ENCODE measurements around the gene ST3GAL4.

Gene ST3GAL4

DNA sequence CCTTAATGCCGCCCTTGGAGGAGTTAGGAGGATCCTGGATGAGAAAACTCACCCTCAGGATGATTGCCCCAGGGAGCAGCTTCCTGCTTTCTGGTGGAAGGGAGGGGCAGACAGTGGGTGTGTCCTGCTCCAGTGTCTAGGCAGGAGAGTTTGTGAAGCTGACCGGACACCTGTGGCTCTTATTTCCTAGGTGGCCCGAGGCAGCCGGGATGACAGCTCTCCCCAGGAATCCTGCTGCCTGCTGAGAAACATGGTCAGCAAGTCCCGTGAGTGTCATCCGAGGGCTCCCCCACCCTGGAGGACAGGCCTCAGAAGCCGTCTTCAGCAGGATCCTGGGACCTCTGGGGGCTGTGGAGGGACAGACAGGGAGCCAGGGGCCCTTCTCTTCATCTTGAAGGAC is 50.4 kb downstream of the ST3GAL4 start:
- TF ChIP-seq, protein P1, sequence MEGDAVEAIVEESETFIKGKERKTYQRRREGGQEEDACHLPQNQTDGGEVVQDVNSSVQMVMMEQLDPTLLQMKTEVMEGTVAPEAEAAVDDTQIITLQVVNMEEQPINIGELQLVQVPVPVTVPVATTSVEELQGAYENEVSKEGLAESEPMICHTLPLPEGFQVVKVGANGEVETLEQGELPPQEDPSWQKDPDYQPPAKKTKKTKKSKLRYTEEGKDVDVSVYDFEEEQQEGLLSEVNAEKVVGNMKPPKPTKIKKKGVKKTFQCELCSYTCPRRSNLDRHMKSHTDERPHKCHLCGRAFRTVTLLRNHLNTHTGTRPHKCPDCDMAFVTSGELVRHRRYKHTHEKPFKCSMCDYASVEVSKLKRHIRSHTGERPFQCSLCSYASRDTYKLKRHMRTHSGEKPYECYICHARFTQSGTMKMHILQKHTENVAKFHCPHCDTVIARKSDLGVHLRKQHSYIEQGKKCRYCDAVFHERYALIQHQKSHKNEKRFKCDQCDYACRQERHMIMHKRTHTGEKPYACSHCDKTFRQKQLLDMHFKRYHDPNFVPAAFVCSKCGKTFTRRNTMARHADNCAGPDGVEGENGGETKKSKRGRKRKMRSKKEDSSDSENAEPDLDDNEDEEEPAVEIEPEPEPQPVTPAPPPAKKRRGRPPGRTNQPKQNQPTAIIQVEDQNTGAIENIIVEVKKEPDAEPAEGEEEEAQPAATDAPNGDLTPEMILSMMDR (conservative IDR thresholded peaks at IDR 0.05), result no peak
- no peak overlapping the region for H3K27ac ChIP-seq

- TF ChIP-seq, protein P1 (conservative IDR thresholded peaks at IDR 0.05), result no peak
- no peak overlapping the region for H3K27ac ChIP-seq
These were observed 50.9 kb downstream of the ST3GAL4 start for GRCh38 chr11:126406368-126406767.

- H3K27ac ChIP-seq, result no peak overlapping the region
- TF ChIP-seq, protein P1 (conservative IDR thresholded peaks at IDR 0.05), result no peak
These were observed 51.6 kb downstream of the ST3GAL4 start for GRCh38 chr11:126407101-126407521.

DNA sequence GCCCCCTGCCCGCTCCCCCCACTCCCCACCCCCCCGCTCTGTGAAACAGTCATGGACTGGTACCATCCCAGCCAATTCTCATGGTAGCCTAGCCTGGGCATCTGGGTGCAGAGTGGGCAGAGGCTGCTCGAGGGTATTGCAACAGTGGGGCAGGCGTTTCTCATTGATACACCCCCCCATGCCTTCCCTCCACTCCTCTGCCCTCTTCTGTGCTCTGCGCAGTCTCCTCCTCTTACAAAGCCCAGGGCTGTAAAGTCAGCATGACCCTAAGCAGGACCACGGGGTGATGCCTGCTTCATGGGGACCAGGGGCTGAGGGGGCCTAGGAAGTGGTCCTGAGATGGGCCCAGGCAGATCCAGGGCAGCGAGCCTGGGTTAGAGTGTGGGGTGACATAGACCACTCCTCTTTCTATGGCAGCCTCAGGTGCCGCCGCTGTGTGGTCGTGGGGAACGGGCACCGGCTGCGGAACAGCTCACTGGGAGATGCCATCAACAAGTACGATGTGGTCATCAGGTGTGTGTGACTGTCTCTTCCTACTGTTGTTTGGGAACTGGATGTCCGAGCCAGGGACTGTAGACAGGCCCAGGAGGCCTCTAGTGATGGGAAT is 52.3 kb downstream of the ST3GAL4 start:
- H3K27ac ChIP-seq, result no peak overlapping the region
- TF ChIP-seq, protein P1 (conservative IDR thresholded peaks at IDR 0.05), result no peak

DNA sequence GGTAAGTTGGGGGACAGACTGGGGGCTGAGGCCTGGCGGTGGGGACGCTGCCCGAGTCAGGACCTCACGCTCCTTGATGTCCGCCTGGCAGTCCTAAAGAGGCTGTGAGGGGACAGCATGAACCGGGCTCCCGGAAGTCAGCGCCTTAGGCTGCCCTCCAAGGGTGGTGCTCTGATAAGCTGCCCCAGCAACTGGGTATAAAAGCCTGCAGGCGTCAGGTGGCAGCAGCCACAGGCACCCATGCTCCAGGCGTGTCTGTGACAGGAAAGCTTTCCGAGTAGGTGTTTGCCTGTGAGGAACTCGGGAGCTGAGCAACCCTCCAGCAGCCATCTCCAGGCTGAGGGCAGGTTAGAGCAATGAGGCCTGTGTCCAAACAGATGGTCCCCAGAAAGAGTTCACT is 53.0 kb downstream of the ST3GAL4 start:
- TF ChIP-seq, protein P1 (conservative IDR thresholded peaks at IDR 0.05), result no peak
- H3K27ac ChIP-seq, result no peak overlapping the region

GRCh38 chr11:126408901-126409619 is 53.6 kb downstream of the ST3GAL4 start:
- TF ChIP-seq, protein P1 (conservative IDR thresholded peaks at IDR 0.05), result no peak
- 0 out of 2 replicates have a peak overlapping the region, but pooled peaks have one; percentile 2 for H3K27ac ChIP-seq

DNA sequence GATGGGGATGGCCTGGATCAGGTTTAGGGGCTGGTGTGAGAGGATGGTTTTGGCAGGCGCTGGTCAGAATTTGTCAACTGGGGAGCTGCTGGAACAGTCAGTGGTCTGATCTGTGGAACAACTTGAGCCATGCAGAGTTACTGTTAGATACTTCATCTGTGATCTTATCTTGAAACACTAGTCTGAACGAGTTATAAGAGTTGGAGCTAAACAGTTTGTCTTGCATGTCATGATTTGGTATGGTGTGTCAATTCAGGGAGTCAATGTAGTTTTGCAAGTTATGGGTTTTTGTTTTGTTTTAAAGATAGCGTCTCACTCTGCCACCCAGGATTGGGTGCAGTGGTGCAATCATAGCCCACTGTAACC is 54.1 kb downstream of the ST3GAL4 start:
- TF ChIP-seq, protein P1 (conservative IDR thresholded peaks at IDR 0.05), result no peak
- H3K27ac ChIP-seq, result peak overlapping the region; percentile 2; the same call in 1 of the 2 replicates
